GM15510 (cell line): ENCODE measurements around the gene RBM38.

ENCODE experiments used
- POLR2A ChIP-seq: IDR thresholded peaks from 3 replicates; pipeline ENCODE4 v1.6.1; 2011; ENCODE audit warnings: borderline replicate concordance; ENCODE audit not compliant: insufficient read length; ENCODE audit errors: extremely low read depth

RBM38 gene

GRCh38 chr20:57372581-57373350 is 18.4 kb upstream of the RBM38 start:
- TF ChIP-seq POLR2A, result no peak

GRCh38 chr20:57374343-57374930 is 16.8 kb upstream of the RBM38 start:
- TF ChIP-seq POLR2A, result no peak

DNA sequence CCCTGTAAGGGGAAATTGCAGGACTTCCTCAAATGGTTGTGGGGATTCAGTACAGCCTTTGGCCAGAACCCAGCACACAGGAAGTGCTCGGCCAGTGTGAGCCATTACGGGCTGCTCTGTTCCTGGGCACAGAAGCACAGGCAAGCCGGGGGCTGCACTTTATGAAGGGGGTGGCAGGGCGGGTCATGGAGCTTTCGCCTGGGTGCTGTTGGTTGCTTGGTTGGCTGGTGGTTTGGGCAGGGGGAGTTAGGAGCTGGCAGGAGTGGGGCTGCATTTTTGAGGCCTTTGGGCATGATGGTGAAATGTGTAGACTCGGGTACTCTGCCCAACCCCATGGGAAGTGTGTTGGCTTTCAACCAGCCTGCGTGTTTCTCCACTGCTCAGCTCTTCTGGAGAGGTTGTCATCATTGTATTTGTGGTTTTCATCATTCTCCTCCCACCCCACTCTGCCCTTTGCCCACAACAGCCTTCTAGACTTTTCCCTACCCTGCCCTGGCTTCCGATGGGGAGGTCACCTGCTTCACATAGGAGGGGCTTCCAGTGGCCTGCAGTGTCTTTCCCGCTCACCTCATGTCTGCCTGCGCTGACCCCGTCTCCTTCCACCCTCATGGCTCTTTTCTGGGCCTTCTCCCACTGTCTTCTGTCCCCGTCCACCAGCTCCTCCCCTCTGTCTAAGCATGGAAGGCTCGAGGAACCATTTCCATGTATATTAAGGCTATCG is 16.1 kb upstream of the RBM38 start:
- no peak for TF ChIP-seq POLR2A

DNA sequence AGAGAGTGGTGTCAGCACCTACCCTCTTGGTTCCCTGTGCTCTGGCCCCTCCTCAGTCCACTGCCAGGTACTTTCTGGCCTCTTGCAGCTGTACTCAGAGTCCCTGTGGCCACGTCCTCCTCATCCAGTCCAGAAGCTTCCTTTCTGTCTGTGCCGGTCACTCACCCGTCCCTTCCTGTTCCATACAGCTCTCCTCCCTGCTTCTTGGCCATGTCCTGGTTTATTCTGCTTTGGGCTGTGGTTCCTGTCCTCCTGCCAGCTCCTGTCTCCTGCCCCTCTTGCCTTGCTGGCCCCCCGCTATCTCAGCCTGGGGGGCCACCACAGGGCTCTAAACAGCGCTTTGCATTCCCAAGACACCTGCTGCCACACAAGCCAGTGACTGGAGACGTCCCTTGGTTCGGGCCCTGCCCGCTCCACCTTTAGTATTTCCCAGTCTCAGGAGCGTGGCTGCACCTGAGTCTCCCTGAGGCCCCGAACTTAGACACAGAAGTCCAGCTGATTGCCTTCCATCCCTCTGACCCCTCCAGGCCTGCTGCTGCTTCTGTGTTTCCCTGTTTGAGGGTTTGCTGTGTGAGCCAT is 15.5 kb upstream of the RBM38 start:
- no peak for TF ChIP-seq POLR2A

DNA sequence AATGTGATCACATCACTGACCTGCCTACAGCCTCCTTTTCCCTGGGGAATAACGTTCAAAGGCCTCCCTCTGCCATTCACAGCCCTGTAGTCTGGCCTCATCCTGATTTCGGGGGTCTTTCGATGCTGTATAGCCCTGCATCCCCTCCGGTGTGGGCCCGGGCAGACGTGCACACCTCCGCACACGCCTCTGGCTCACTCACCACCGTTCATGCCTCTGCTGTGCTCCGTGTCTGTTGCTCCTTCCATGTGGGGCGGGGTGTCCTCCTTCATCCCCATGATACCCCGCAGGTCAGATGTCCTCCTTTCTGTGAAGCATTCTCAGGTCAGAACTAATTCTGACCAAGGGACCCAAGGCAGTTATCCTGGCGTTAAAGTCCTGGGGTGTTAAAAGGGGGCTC is 13.8 kb upstream of the RBM38 start:
- TF ChIP-seq POLR2A, result no peak

- no peak for TF ChIP-seq POLR2A
Measured at GRCh38 chr20:57378107-57378506, 13.1 kb upstream of the RBM38 start.

DNA sequence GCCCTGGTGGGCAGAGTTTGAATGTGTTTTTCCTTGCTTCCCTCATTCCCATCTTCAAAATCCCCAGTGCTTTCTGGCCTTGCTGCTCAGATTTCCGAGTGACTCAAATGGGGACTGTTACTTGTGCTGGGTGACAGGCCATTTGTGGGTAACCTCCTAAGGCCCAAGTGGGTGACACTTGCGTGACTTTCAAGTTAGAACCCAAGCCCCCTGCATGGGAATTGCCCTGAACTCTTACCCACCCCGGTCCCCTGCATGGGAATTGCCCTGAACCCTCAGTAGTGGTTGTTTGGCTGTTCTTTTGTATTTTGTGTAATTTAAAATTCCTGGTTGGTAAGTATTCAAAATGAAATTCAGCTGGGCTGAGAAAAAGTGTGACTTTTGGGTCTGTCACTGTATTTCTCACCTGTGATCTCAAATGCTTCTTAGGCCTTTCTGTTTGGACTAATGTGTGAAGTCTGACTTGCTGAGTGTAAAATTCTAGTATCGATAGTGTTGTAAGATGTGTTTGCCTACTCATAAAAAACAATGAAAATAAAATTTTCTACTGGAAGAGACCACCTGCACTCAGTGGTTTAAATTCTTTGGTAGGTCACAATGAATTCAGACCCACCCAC is 12.4 kb upstream of the RBM38 start:
- TF ChIP-seq POLR2A, result no peak

DNA sequence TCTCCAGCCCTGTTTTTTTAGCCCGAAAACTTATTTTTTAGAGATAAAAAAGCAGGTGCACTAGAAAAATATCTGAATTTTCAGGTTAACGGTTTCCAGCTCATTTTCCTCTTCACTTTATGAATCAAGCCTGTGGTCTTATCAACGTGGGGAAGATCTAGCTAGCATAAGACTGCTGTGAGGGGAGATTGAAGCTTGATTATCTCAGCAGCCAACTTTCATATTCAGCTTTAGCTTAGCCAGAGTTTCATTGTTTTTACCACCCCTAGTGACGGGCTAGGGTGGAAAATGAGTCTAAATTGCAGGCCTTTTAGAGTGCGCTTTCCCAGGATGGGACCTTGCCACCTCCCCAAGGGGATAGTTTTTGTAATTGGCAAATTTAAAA is 11.9 kb upstream of the RBM38 start:
- TF ChIP-seq POLR2A, result no peak

- TF ChIP-seq POLR2A, result no peak
Measured at GRCh38 chr20:57380081-57380750, 11.0 kb upstream of the RBM38 start.

DNA sequence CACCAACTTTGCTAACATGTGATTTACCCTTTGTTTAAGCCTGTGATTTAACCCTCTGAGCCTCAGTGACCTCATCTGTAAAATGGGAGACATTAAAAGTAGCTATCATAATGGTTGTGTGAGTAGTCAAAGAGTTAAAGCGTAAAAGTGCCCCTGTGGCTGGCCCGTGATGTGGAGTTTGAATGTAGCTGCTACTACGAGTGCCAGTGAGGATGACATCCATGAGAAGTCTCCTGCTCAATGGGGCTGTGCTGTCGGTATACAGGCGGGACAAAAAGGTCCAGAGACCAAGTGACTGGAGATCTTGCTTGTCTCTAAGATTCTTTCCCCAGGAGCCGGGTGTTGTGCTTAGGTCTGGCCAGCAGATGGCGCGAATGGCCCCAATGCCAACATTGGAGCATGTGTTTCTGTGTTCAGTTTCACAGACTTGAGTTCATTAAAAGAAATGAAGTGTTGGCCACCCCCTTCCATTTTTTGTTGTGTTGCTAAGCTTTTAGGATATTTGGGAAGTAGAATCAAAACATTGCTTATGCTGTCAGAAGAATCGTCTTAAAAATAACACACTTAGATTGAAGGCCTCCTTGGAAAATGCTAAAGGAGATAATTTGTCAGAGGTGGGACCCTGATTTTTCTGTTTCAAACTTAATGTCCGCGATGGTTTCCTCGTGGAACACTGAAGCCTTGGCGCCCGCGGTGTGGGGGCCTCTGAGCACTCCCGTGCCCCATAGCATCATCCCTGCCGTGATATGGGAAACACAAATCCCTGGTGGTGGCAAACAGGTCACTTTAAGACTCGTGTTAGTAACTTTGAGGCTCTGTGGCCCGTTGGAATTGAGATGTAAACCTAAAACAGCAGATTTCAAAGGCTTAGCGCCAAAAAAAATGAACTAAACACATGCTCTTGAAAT is 9.3 kb upstream of the RBM38 start:
- no peak for TF ChIP-seq POLR2A

DNA sequence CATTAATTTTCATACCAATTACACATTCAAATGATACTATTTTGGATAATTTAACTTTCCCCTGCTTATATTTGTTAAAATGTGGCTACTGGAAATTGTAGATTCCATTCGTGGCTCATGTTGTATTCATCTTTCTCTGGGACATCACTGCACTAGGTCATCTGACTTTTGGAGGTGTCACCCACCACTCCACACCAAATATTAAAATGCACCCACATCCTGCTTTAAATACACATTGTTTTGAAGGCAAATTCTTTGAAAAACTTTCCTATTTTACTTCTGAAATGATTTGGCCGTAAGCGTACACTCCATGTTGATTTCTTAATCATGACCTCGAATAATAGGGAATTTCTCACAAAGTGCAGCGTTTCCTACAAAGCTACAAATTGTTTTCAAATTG is 8.7 kb upstream of the RBM38 start:
- TF ChIP-seq POLR2A, result no peak

DNA sequence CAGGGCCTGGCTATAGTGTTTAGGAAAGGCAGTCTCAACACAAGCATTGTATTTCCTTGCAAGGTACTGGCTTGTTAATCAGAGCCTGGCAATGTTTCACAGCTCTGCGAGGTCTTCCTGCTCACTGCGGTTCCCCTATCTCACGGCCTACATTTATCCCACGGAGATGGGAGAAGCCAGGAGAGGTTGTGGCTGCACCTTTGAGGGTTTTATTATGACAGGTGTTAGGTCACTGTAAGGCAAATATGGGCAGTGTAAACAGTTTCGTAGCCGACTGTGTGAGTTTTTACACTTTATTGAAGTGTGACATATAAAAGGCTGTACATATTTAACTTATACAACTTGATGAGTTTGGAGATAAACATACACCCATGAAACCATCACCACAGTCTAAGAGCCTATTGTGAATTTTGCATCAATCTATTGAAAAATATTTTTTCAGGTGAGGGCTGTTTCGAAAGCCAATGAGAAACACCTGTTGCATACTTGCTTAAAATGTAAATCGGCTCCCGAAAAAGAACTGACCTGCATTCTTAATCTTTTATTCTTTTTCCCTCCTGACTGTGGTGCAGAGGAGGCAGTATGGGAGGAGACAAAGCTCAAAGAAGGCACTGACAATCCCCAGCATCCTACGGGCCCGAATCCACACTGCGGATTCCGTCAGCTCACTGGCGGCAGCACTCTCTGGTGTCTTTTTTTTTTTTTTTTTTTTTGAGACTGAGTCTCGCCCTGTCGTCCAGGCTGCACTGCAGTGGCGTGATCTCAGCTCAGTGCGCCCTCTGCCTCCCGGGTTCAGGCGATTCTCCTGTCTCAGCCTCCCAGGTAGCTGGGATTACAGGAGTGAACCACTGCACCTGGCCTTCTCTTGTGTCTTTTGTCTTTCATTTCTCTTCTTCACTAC is 7.5 kb upstream of the RBM38 start:
- no peak for TF ChIP-seq POLR2A
